ENCODE results near the gene METAP2.

- TF ChIP-seq, protein P1, sequence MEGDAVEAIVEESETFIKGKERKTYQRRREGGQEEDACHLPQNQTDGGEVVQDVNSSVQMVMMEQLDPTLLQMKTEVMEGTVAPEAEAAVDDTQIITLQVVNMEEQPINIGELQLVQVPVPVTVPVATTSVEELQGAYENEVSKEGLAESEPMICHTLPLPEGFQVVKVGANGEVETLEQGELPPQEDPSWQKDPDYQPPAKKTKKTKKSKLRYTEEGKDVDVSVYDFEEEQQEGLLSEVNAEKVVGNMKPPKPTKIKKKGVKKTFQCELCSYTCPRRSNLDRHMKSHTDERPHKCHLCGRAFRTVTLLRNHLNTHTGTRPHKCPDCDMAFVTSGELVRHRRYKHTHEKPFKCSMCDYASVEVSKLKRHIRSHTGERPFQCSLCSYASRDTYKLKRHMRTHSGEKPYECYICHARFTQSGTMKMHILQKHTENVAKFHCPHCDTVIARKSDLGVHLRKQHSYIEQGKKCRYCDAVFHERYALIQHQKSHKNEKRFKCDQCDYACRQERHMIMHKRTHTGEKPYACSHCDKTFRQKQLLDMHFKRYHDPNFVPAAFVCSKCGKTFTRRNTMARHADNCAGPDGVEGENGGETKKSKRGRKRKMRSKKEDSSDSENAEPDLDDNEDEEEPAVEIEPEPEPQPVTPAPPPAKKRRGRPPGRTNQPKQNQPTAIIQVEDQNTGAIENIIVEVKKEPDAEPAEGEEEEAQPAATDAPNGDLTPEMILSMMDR (IDR thresholded peaks at IDR 0.05; ENCODE audit: insufficient read depth, low read length, poor library complexity, severe bottlenecking): no peak
- TF ChIP-seq EZH2phosphoT487 (conservative IDR thresholded peaks at IDR 0.05; ENCODE audit: low read length): no peak
Measured at GRCh38 chr12:95474660-95474958, 657 bp downstream of the METAP2 start.
